ENCODE measurements around the gene CIZ1. TPM values are rescaled to one million over a fixed set of nuclear protein-coding genes. Genes with fewer than 3 reads are reported as not detected.

CIZ1 gene
- total RNA-seq, 1 experiment from 2014 or later, result 104 TPM

DNA sequence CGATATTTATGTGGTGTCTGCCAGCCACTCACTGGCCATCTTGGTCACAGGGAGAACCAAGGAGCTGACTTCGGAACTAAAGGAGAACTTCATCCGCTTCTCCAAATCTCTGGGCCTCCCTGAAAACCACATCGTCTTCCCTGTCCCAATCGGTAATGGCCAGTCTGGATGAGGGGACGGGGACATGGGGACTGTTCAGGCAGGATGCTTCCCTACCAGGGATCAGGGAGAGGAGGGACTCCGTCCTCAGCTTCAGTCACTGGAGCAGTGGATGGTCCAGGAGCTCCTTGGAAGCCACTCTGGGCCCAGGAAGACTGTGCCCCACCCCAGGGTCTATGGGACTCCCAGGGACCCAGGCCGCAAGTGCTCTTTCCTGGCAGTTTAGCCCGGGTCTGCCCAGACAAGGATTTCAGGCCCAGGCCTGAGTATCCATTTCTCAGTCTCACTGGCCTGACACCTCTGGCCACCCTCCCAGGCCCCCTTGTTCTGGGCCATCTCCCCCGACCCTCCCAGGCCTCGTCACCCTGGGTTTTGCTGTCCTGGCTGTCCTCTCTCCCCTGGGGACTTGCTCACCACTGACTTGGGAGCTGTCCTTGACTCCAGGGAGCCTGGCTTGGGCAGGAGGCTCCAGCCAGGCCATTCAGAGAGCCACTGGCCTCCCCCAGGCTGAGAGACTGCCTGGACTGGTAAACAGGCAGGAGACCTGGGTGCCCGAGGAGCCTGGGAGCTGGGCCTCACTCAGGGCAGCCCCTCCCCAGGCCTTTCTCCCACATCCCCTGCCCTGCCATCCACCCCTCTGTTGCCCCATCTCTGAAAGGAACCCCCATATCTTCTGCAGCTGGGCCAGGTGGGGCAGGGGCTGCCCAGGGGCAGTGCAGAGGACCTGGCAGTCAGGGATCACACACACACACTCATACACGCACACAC, 39.0 kb downstream of the CIZ1 start:
- H2BK20ac ChIP-seq (ENCODE audit: low read depth, low read length, poor library complexity, severe bottlenecking), result no peak overlapping the region
- no peaks in the 10 kb centered on the region for H3K79me2 ChIP-seq (ENCODE audit: insufficient read depth, low read length)
- H3K4me1 ChIP-seq (ENCODE audit: insufficient read depth, low read length), result no peaks in the 10 kb centered on the region
- H3K56ac ChIP-seq (ENCODE audit: insufficient read length, low read depth, low read length), result no peak overlapping the region
- H3K9me3 ChIP-seq (ENCODE audit: control insufficient read depth, low read depth, low read length), result no peaks in the 10 kb centered on the region
- no peak overlapping the region for H3T11ph ChIP-seq (ENCODE audit: low read length)
- H3K4ac ChIP-seq (ENCODE audit: low read depth, low read length), result no peak overlapping the region
- no peaks in the 10 kb centered on the region for H3K36me3 Mint-ChIP-seq (ENCODE audit: insufficient read depth in 1 of 3, low read depth in 3 of 3)
- H3K23me2 ChIP-seq (ENCODE audit: insufficient read length, low read depth, low read length, poor library complexity, severe bottlenecking), result no peaks in the 10 kb centered on the region
- DNase-seq, result no peak
- H3K14ac ChIP-seq (ENCODE audit: insufficient read depth, low read length), result no peak overlapping the region; the same call in 1 of the 2 replicates
- H2AK5ac ChIP-seq (ENCODE audit: insufficient read length, low read length), result no peak overlapping the region
- no peak overlapping the region for H3K9ac ChIP-seq (ENCODE audit: extremely low read depth, insufficient read length, low read length)
- H3K27me3 Mint-ChIP-seq (ENCODE audit: low read depth), result peaks cover 10% of the 10 kb centered on the region
- H3K27ac ChIP-seq (ENCODE audit: insufficient read length, low read depth, low read length), result no peak overlapping the region
- H3K18ac ChIP-seq (ENCODE audit: insufficient read length, low read depth, low read length), result no peak overlapping the region
- H3K4me2 ChIP-seq (ENCODE audit: insufficient read depth, insufficient read length, low read length), result no peak overlapping the region
- H3K27me3 ChIP-seq (ENCODE audit: insufficient read depth, low read length), result no peaks in the 10 kb centered on the region
- WGBS (ENCODE audit: extremely low coverage, insufficient read length, low lambda C conversion rate), result no CpG with 5 or more reads among the region's 13 CpGs
- no peaks in the 10 kb centered on the region for H4K20me1 ChIP-seq (ENCODE audit: control insufficient read depth, insufficient read depth, insufficient read length)
- H2BK12ac ChIP-seq (ENCODE audit: insufficient read length, low read depth, low read length), result no peak overlapping the region
- no peaks in the 10 kb centered on the region for H3K79me1 ChIP-seq (ENCODE audit: insufficient read depth, low read depth, low read length, poor library complexity, severe bottlenecking)
- no peak overlapping the region for H4K8ac ChIP-seq (replicated peaks; ENCODE audit: insufficient read length, low read depth, low read length)
- no peak overlapping the region; the same call in 1 of the 2 replicates for H2BK15ac ChIP-seq (ENCODE audit: low read depth, low read length)
- no peak overlapping the region for H2BK120ac ChIP-seq (ENCODE audit: low read depth, low read length, poor library complexity, severe bottlenecking)
- no peak overlapping the region; a peak in 1 of 7 replicates for H3K27ac Mint-ChIP-seq
- no peak overlapping the region for H3K4me3 Mint-ChIP-seq
- H3K4me1 Mint-ChIP-seq, result peaks cover 7 to 15% of the 10 kb centered on the region in 2 experiments
- no peaks in the 10 kb centered on the region for H3K9me3 Mint-ChIP-seq
- no peak overlapping the region for H3K23ac ChIP-seq (ENCODE audit: insufficient read length, low read depth, low read length)
- H2AFZ ChIP-seq (ENCODE audit: low read length), result no peak overlapping the region
- H4K5ac ChIP-seq (ENCODE audit: insufficient read length, low read depth, low read length), result no peak overlapping the region
- no peak overlapping the region for H2BK5ac ChIP-seq (ENCODE audit: insufficient read length, low read length)
- H4K91ac ChIP-seq (ENCODE audit: insufficient read length, low read depth, low read length), result no peak overlapping the region
- TF ChIP-seq, protein P1, sequence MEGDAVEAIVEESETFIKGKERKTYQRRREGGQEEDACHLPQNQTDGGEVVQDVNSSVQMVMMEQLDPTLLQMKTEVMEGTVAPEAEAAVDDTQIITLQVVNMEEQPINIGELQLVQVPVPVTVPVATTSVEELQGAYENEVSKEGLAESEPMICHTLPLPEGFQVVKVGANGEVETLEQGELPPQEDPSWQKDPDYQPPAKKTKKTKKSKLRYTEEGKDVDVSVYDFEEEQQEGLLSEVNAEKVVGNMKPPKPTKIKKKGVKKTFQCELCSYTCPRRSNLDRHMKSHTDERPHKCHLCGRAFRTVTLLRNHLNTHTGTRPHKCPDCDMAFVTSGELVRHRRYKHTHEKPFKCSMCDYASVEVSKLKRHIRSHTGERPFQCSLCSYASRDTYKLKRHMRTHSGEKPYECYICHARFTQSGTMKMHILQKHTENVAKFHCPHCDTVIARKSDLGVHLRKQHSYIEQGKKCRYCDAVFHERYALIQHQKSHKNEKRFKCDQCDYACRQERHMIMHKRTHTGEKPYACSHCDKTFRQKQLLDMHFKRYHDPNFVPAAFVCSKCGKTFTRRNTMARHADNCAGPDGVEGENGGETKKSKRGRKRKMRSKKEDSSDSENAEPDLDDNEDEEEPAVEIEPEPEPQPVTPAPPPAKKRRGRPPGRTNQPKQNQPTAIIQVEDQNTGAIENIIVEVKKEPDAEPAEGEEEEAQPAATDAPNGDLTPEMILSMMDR (conservative IDR thresholded peaks at IDR 0.05), result no peak

Measured in H9 (cell line).